Ishikawa (cell line): Measurements from ENCODE around the gene FERD3L.

Experiments
- CEBPB ChIP-seq: IDR thresholded peaks from 2 replicates; pipeline ENCODE4 v1.6.1; 2012
- CREB1 ChIP-seq: IDR thresholded peaks from 2 replicates; pipeline ENCODE4 v1.6.1; 2012; ENCODE audit warnings: low read depth
- EGR1 ChIP-seq: IDR thresholded peaks from 2 replicates; pipeline ENCODE4 v1.6.1; 2012
- EP300 ChIP-seq: IDR thresholded peaks from 2 replicates; pipeline ENCODE4 v1.6.1; 2012; ENCODE audit warnings: borderline replicate concordance
- FOXM1 ChIP-seq: IDR thresholded peaks from 2 replicates; pipeline ENCODE4 v1.6.1; 2012; ENCODE audit warnings: low read depth, borderline replicate concordance
- MAX ChIP-seq: IDR thresholded peaks from 2 replicates; pipeline ENCODE4 v1.6.1; 2012
- NFIC ChIP-seq: IDR thresholded peaks from 2 replicates; pipeline ENCODE4 v1.6.1; 2012
- RAD21 ChIP-seq: IDR thresholded peaks from 2 replicates; pipeline ENCODE4 v1.6.1; 2012; ENCODE audit warnings: low read depth
- TAF1 ChIP-seq: IDR thresholded peaks from 2 replicates; pipeline ENCODE4 v1.6.1; 2012; ENCODE audit warnings: low read depth, mild to moderate bottlenecking
- TCF12 ChIP-seq: IDR thresholded peaks from 2 replicates; pipeline ENCODE4 v1.6.1; 2012; ENCODE audit warnings: low read depth
- TEAD4 ChIP-seq: IDR thresholded peaks from 2 replicates; pipeline ENCODE4 v1.6.1; 2012
- USF1 ChIP-seq: IDR thresholded peaks from 2 replicates; pipeline ENCODE4 v1.6.1; 2012
- YY1 ChIP-seq: IDR thresholded peaks from 2 replicates; pipeline ENCODE4 v1.6.1; 2012; ENCODE audit warnings: low read depth
- ZBTB7A ChIP-seq: IDR thresholded peaks from 2 replicates; pipeline ENCODE4 v1.6.1; 2012; ENCODE audit warnings: low read depth
- TF ChIP-seq, protein P1 (sequence below): IDR thresholded peaks from 2 replicates; pipeline ENCODE4 v1.6.1; 2012; ENCODE audit warnings: low read depth, mild to moderate bottlenecking

Gene FERD3L, protein sequence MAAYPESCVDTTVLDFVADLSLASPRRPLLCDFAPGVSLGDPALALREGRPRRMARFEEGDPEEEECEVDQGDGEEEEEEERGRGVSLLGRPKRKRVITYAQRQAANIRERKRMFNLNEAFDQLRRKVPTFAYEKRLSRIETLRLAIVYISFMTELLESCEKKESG

DNA sequence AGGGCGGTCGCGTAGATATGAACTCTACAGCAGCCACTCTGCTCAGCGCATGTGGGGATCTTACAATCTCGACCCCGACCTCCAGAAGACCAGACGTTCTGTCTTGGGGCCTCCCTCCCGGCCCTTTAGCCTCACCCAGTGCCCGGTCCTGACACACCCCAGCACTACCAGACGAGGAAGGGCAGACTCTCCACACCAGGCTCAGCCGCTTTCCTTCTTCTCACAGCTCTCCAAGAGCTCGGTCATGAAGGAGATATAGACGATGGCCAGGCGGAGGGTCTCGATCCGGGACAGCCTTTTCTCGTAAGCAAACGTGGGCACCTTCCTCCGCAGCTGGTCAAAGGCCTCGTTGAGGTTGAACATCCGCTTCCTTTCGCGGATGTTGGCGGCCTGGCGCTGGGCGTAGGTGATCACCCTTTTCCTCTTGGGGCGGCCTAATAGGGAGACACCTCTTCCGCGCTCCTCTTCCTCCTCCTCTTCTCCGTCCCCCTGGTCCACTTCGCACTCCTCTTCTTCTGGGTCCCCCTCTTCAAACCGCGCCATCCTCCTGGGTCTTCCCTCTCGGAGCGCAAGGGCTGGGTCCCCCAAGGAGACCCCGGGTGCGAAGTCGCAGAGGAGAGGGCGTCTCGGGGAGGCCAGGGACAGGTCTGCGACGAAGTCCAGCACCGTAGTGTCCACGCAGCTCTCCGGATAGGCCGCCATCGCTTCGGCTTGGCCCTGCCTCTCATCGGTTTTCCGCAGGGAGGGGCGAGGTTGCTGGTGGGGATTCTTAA lies at the start of gene FERD3L:
Gene FERD3L, minus strand, starts transcription at position 761 of the 773 bp plus-strand sequence. Its CDS starts 59 bp downstream, at position 702.
- TF ChIP-seq CEBPB (no peak), EP300 (no peak), EGR1 (no peak), TAF1 (no peak), CREB1 (no peak)

- no peak for TF ChIP-seq NFIC
- no peak for TF ChIP-seq CREB1
- TF ChIP-seq EP300, result no peak
- TF ChIP-seq CEBPB, result no peak
- no peak for TF ChIP-seq TAF1
- TF ChIP-seq USF1, result no peak
- no peak for TF ChIP-seq EGR1
- no peak for TF ChIP-seq RAD21
Observed at GRCh38 chr7:19181634-19182033, 36.4 kb upstream of the FERD3L start.

GRCh38 chr7:19178595-19178994 lies 33.4 kb upstream of the FERD3L start:
- TF ChIP-seq TAF1 (no peak), CREB1 (no peak), RAD21 (no peak), FOXM1 (no peak), EGR1 (no peak), CEBPB (no peak), YY1 (no peak), EP300 (no peak), TCF12 (no peak), MAX (no peak), ZBTB7A (no peak), NFIC (no peak), USF1 (no peak), TEAD4 (no peak)
- TF ChIP-seq, protein P1, sequence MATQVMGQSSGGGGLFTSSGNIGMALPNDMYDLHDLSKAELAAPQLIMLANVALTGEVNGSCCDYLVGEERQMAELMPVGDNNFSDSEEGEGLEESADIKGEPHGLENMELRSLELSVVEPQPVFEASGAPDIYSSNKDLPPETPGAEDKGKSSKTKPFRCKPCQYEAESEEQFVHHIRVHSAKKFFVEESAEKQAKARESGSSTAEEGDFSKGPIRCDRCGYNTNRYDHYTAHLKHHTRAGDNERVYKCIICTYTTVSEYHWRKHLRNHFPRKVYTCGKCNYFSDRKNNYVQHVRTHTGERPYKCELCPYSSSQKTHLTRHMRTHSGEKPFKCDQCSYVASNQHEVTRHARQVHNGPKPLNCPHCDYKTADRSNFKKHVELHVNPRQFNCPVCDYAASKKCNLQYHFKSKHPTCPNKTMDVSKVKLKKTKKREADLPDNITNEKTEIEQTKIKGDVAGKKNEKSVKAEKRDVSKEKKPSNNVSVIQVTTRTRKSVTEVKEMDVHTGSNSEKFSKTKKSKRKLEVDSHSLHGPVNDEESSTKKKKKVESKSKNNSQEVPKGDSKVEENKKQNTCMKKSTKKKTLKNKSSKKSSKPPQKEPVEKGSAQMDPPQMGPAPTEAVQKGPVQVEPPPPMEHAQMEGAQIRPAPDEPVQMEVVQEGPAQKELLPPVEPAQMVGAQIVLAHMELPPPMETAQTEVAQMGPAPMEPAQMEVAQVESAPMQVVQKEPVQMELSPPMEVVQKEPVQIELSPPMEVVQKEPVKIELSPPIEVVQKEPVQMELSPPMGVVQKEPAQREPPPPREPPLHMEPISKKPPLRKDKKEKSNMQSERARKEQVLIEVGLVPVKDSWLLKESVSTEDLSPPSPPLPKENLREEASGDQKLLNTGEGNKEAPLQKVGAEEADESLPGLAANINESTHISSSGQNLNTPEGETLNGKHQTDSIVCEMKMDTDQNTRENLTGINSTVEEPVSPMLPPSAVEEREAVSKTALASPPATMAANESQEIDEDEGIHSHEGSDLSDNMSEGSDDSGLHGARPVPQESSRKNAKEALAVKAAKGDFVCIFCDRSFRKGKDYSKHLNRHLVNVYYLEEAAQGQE, result no peak

DNA sequence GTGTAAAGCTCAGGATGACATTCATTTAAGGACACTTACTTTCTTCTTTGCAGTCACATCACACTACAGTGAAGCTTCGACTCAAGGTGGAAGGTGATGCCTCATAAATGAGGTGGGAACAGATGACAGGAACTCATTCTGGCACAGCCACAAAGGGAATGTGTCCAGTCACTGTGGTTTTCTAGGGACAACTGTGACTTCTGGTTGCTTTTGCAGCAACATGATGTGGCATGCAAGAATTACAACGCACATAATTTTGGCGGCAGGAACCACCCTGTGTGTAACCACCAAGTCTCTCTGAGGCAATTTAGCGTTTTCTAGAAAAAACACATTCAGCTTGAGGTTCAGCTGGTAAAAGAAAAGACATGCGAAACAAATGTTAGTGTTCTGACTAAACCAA lies 32.0 kb upstream of the FERD3L start:
- TF ChIP-seq EGR1, result no peak
- no peak for TF ChIP-seq USF1
- no peak for TF ChIP-seq RAD21
- no peak for TF ChIP-seq CREB1
- no peak for TF ChIP-seq MAX
- TF ChIP-seq TAF1, result no peak
- TF ChIP-seq TCF12, result no peak

- TF ChIP-seq FOXM1, result no peak
- TF ChIP-seq TAF1, result no peak
- TF ChIP-seq NFIC, result no peak
- no peak for TF ChIP-seq YY1
- no peak for TF ChIP-seq USF1
- no peak for TF ChIP-seq MAX
- no peak for TF ChIP-seq RAD21
- no peak for TF ChIP-seq CREB1
- no peak for TF ChIP-seq EGR1
- no peak for TF ChIP-seq ZBTB7A
- TF ChIP-seq CEBPB, result no peak
- TF ChIP-seq EP300, result no peak
- TF ChIP-seq, protein P1, result no peak
- TF ChIP-seq TEAD4, result no peak
- TF ChIP-seq TCF12, result no peak
Observed at GRCh38 chr7:19175241-19175640, 30.0 kb upstream of the FERD3L start.
